HG03469 (cell line): ENCODE measurements around the gene COL23A1.

Experiments
- ATAC-seq: cut with Tn5 transposase; IDR thresholded peaks from one replicate; pipeline ENCODE4 v1.9.1; 2021; ENCODE audit warnings: mild to moderate bottlenecking, moderate library complexity, moderate number of reproducible peaks; ENCODE audit not compliant: unreplicated experiment

The COL23A1 gene

GRCh38 chr5:178281331-178281730, 308.9 kb downstream of the COL23A1 start:
- no peak for ATAC-seq

- no peak for ATAC-seq
Observed at GRCh38 chr5:178280631-178281030, 309.6 kb downstream of the COL23A1 start.

GRCh38 chr5:178279723-178280438, 310.3 kb downstream of the COL23A1 start:
- no peak for ATAC-seq

- no peak for ATAC-seq
Observed at GRCh38 chr5:178279026-178279722, 311.0 kb downstream of the COL23A1 start.

- no peak for ATAC-seq
Observed at GRCh38 chr5:178278358-178279023, 311.7 kb downstream of the COL23A1 start.

- ATAC-seq, result no peak
Observed at GRCh38 chr5:178277866-178278265, 312.3 kb downstream of the COL23A1 start.

- ATAC-seq, result no peak
Observed at GRCh38 chr5:178277346-178277745, 312.8 kb downstream of the COL23A1 start.

GRCh38 chr5:178274781-178275537, 315.2 kb downstream of the COL23A1 start:
- ATAC-seq, result no peak

- ATAC-seq, result no peak
Observed at GRCh38 chr5:178273665-178274541, 316.3 kb downstream of the COL23A1 start.

GRCh38 chr5:178273041-178273440, 317.2 kb downstream of the COL23A1 start:
- ATAC-seq, result no peak

- no peak for ATAC-seq
Observed at GRCh38 chr5:178272591-178272990, 317.6 kb downstream of the COL23A1 start.

- ATAC-seq, result no peak
Observed at GRCh38 chr5:178271726-178272479, 318.3 kb downstream of the COL23A1 start.

- no peak for ATAC-seq
Observed at GRCh38 chr5:178271231-178271630, 319.0 kb downstream of the COL23A1 start.

- no peak for ATAC-seq
Observed at GRCh38 chr5:178269499-178269898, 320.7 kb downstream of the COL23A1 start.

- ATAC-seq, result no peak
Observed at GRCh38 chr5:178267876-178268275, 322.3 kb downstream of the COL23A1 start.

- ATAC-seq, result no peak
Observed at GRCh38 chr5:178267245-178267644, 322.9 kb downstream of the COL23A1 start.

- no peak for ATAC-seq
Observed at GRCh38 chr5:178266581-178266980, 323.6 kb downstream of the COL23A1 start.

- ATAC-seq, result no peak
Observed at GRCh38 chr5:178265746-178266145, 324.4 kb downstream of the COL23A1 start.

GRCh38 chr5:178264044-178264443, 326.1 kb downstream of the COL23A1 start:
- no peak for ATAC-seq
